NCI-H1436 (cell line): ENCODE measurements around the gene SLC25A28.
"Not testable (repeated sequence)": the region's sequence is repeated elsewhere in the genome, so short reads cannot be mapped to it uniquely, and the experiment has no call there.

Experiments
- DNase-seq: peaks from one replicate; lab custom pipeline; 2025; lab: John Stamatoyannopoulos, UW

Gene SLC25A28

DNA sequence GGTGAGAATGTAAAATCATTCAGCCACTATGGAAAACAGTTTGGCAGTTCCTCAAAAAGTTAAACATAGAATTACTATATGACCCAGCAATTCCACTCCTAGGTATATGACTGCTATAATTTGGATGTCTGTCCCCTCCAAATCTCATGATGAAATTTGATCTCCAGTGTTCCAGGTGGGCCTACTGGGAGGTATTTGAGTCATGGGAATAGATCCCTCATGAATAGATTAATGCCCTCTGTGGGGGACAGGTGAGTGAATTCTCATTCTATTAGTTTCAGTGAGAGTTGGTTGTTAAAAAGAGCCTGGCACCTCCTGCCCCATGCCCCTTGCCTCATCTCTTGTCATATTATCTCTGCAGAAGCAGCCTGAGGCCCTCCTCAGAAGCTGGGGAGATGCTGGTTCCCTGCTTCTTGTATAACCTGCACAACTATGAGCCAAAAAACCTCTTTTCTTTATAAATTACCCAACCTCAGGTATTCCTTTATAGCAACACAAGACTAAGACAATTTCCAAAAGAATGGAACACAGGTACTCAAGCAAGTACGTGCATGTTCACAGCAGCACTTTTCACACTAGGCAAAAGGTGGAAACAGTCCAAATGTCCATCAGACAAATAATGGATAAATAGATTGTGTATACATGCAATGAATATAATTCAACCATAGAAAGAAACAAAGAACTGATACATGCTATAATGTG is 8.8 kb upstream of the SLC25A28 start:
- no peak for DNase-seq

DNA sequence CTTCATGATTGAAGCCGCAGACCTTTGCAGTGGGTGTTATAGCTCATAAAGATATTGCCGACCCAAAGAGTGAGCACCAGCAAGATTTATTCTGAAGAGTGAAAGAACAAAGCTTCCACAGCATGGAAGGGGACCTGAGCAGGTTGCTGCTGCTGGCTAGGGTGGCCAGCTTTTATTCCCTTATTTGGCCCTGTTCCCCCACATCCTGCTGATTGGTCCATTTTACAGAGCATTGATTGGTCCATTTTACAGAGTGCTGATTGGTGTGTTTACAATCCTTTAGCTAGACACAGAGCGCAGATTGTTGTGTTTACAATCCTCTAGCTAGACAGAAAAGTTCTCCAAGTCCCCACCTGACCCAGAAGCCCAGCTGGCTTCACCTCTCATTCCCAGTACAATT is 4.9 kb upstream of the SLC25A28 start:
- DNase-seq, result not testable (repeated sequence)

DNA sequence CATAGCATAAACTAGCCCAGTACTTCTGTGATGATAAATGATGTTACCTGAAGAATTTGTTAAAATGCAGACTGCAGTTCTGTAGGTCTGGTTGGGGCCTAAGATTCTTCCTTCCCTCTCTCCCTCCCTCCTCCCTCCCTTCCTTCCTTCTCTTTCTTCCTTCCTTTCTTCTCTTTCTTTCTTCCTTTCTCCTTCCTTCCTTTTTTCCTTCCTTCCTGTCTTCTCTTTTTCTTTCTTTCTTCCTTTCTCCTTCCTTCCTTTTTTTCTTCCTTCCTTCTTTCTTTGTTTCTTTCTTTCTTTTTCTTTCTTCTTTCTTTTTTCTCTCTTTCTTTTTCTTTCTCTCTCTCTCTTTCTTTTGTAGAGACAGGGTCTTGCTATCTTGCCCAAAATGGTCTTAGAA is 3.7 kb upstream of the SLC25A28 start:
- no peak for DNase-seq

DNA sequence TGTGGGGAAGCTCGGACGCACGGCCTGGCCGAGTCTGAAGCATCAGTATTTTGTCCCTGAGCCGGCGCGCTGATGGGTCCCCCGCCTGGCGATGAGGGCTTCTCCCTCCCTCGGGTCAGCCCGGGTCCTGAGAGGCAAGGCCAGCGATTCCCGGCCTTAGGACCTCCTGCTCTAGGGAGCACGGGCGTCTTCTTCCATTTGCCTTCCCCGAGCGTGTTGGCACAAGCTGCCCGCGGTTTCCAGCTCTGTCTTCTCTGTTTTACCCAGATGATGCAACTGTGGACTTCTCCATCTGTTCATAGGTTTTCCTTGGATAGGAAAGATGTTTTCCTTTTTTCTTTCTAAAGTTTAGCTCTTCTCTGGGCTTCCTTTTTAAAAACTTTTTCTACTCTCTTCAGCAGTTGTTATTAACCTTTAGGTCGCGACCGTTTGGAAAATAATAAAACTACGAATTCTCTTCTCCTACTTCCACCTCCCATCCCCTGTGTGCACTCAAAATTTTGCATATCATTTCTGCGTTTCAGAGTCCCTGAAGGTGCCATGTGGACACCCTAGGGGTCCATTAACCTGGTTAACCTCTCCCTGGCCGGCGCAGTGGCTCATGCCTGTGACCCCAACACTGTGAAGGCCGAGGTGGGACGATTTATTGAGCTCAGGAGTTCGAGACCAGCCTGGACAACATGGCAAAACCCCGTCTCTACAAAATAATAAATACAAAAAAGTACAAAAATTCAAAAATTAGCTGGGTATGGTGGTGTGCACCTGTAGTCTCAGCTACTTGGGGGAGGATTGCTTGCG is 1.4 kb upstream of the SLC25A28 start:
- DNase-seq, result no peak

DNA sequence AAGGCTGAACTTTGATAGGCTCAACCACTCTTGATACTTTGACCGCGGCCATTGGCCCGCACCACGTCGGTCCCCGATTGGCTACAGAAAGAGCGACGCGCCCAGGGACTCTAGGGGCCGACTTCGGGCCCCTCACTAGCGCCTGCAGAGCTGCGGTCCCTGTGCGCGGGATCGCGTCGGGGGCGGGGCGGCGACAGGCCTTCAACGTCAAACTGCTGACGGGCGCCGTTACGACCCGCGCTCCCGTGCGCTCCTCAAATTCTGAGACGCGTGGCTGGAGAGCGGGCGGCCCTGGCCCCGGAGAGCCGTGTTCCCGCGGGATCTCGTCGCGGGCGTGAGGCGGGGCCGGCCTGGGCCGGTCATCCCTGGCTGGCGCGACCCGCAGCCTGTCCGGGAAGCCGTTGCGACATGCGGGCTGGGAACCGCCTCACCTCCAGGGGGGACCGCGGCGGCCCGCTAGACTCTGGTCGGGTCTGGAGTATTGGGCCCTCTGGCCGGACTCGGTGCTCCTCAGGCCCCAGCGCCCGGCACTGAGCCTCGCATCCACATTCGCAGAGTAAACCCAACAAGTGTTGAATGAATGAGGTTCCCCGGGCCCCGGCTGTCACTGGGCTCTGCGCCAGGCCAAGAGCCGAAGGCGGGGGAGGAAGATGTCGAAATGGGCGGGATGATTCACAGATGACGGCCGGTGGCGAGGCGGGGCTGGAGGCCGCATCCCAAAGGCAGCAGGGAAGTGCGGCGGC is 643 bp upstream of the SLC25A28 start:
- peak; percentile 81 for DNase-seq

DNA sequence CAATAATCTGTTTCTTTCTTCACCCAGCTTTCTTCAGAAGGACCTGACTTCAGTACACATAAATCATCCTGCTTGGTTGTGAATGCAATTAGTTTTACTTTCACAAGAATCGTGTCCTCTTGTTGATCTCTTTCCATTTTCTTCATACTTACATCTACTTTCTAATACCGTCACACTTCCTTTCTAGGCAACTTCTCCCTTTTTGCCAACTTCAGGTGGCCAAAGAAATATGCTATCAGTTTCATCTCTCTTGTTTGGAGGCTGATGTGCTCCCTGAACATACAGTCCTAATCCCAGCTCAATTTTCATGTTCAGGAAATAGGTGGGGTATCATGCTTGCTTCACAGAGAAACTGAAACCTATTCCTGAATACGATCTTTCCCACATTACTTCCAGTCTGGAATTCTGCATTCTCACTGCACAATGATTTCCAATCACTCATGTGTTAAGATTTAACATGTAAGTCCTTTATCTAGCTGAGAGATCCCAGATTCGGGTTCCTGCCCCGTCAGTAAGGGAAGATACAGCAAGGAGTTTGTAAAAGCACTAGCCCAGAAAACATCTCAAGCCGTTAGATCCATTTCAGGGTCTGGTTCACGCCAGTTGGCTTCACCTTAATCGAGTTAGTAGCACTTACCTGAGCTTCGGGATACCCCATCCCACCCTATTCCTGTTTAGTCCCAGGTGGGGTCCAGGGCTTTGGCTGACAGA is 994 bp downstream of the SLC25A28 start:
- no peak for DNase-seq

DNA sequence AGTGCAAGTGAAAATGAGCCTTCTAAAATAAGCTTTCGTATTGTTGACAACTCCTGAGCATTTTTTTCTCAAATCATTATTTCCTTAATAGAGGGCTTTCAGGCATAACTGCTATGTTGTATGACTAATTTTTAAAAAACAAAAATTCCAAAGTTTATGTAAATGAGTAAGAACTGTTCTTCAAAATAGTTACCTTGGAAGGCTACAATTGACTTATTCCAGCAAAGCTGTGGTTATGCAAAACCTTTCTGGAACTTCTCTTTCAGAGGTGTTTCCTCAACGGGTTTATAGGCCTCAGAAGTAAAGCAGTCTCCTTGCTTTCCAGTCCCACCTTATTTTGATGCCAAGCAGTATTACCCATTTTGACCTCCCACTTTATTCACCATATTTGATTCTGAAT is 2.5 kb downstream of the SLC25A28 start:
- DNase-seq, result no peak

DNA sequence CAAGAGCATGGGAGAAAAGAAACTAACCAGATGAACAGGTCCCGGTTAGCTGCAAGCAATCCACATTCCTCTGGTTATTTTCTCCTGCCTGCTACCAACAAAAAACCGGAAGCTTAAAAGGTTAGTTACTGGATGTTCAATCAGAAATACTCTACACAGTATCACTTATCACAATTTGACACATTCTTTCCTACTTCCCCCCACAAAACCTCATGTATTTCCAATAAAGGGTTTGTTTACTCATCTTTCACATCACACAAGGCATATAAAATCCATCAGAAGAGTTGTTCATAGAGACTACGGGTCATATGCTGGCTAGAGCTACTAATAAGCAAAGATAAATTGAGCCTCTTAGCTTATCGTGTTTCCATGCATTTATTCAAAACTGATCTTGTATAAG is 4.8 kb downstream of the SLC25A28 start:
- DNase-seq, result no peak

DNA sequence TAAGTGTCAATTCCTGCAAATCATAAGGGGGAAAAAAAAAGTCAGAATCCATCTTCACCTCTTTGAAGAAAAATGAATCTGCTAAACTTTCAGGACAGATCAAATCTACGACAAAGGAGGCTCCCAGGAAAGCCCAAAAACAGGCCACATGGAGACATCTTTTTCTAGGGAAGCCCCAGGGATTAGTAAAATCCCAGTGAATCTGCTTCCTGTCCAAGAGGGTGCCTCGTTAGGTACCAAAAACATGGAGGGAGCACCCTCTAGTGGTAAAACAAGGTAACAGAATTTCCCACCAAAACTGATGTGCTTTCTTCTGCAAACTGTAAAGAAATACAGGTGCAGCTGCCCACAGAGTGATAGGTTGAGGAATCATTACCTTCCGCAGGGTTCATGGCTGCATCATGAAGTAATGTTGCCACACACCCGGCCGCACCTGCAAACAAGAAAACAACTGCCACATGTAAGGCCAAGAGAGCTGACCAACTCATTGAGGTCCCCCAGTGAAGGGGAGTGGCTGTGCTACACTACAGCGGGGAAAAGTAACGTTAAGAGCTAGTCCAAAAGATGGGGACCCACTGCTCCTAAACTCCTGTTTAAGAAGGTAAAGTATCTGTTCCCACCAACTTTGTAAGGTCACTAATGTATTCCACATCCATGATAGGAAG is 7.9 kb downstream of the SLC25A28 start:
- peak; percentile 26 for DNase-seq

DNA sequence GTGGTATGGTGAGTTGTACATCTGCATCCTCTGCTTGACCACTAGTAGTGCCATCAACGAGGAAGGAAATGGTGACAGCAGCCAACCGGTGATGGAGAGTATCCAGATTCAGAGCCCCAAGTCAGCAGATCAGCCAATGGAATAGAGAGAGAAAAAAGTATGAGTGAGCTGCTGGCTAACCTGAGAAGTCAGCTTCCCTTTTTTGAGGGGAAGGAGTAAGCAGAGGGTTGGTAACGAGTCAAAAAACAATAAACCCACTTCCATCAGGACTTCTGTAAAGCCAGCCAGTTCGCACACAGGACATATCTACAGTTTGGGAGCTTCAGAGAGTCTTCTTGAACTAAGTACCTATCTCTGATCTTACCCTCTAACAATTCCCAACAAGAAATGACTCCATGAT is 8.9 kb downstream of the SLC25A28 start:
- no peak for DNase-seq

DNA sequence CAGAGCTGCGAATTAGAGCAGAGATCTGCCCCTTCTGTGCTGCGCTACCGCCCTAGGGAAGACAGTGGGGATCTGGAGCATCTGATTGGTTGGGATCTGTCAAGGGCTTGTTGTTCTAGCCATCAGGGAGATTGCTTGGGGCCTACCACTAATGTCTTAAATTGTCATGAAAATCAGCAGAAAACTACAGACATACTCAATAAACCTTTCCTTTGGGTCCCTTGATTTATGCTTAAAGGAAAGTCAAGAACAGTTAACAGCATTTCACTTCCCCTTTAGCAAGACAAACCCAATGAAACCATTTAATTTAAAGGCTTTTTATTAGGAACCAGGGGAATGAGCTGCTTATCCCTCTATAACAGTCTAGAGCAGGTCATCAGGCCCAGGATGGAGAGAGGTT is 10.0 kb downstream of the SLC25A28 start:
- DNase-seq, result no peak

DNA sequence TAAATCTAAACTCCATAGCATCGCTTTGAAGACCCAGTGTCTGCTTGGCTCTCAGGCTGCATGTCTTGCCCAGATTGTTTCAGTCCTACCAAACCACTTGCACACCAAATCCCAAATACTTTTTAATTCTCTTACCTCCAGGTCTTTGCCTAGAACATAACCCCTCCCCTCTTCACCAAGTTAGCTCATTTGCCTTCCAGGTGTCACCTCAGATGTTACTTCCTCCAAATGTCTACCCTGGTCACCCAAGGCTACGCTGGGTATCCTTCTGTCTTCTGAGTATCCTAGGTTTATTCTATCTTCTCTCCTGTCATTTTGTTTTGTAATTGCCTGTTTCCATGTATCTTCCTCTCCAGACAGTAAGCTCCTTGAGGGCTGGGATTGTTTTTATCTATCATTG is 11.1 kb downstream of the SLC25A28 start:
- no peak for DNase-seq

DNA sequence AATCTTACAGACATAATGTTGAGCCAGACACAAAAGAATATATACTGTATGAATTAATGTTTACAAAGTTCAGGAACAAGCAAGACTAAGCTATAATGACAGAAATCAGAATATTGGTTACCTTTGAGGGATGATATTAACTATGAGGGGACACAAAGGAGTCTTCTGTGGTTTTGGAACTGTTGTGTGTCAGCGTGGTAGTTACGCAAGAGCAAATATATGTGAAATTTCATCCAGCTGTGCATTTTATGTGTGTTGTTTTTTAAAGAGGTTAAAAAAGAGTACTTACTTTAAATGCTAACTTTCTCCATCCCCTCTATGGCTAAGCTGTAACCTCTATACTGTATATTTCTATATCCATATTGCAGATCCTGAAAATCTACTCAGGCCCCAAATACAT is 14.9 kb downstream of the SLC25A28 start:
- no peak for DNase-seq

DNA sequence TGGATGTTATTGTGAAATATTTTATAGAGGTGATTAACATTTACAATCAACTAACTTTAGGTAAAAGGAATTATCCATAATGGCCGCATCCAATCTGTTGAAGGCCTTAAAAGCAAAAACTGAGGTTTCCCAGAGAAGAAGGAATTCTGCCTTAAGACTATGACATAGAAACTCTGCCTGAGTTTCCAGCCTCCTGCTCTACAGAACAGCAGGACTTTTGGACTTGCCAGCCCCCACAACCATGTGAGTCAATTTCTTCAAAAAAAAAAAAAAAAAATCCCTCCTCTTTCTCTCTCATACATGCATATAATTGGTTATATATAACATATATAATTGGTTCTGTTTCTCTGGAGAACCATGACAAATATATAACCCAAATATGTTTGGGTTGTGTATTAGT is 15.4 kb downstream of the SLC25A28 start:
- no peak for DNase-seq

DNA sequence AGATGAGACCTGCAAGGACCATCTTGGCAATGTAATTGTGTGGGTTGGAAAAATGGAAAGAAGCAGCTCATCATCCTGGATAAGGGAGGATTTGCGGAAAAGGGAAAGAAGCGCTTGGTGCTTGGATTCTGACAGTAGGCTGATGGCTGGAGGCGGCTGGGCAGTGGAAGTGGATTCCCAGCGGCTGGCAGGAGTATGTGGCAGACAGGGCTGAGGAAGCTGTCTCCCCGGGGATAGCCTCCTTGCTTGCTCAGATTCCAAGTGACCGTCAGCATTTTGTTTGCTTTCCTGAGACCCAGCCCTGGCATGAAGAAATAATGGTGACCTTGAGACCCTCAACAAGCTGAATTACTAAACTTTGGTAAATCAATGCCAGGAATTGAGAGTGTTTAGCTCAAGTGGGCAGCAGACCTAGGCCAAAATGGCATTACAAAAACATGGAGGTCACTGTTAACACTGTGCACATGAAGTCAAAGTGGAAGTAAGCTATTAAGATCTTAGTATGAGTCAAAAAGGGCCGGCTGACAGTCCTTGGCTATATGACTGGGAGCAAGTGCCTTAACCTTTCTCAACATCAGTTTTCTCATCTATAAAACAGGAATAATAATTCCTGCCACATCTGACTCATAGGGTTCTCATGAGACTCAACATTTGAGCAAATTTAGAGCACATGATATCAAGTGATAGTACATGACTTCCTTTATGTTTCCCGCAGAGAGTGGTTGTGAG is 21.3 kb downstream of the SLC25A28 start:
- no peak for DNase-seq

DNA sequence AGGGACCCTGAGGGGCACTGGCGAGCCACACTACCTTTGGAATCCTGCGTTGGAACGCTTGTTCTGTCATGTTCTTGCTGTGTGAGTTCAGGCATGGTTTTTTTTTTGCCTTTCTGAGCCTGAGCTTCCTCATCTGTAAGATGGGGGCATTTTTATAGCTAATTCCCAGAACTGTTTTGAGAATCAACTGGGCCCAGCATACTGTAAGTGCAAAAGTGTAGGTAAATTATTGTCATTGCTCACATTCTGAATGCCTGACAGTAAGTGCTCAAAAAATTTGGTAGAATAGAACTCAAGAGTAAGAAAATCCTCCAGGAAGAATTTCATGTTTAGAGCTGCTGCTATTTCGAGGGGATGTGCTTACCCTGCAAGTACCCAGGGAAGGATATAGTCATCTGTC is 22.2 kb downstream of the SLC25A28 start:
- DNase-seq, result no peak

DNA sequence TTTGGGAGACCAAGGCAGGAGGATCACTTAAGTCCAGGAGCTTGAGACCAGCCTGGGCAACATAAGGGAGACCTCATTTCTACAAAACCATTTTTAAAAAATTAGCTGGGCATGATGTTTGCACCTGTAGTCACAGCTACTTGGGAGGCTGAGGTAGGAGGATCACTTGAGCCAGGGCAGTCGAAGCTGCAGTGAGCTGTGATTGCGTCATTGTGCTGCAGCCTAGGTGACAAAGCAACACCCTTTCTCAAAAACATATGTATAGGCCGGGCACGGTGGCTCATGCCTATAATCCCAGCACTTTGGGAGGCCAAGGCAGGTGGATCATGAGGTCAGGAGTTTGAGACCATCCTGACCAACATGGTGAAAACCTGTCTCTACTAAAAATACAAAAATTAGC is 23.5 kb downstream of the SLC25A28 start:
- not testable (repeated sequence) for DNase-seq

DNA sequence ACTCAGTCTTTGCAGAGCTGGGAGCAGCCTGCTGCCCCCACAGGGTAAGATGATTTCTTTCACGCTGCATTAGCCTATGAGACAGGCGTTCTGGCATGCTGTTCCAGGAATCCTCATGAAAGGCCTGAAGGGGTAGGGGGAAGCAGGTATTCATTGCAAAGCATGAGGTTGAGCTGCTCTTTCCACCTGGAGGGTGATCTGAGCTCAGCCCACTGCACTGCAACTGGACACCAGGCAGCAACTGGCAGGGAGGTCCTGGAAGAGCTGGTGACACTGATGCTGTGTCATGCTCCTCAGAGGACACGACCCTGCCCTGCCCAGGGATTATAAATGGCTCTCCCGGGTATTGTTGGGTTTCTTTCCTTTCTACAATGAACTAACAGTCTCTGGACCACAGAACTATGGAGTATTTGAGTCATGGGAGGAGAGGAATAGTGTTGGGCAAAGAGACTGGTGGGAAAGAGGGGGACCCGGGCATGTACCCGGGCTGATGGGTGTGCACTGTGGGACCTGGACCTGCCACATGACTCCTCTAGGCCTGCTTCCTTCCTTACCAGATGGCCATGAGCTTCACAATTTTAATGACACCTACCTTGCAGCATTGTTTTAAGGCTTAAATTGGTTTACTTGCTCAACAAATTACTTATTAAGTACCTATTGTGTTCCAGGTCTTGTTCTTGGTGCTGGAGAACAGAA is 24.3 kb downstream of the SLC25A28 start:
- no peak for DNase-seq

DNA sequence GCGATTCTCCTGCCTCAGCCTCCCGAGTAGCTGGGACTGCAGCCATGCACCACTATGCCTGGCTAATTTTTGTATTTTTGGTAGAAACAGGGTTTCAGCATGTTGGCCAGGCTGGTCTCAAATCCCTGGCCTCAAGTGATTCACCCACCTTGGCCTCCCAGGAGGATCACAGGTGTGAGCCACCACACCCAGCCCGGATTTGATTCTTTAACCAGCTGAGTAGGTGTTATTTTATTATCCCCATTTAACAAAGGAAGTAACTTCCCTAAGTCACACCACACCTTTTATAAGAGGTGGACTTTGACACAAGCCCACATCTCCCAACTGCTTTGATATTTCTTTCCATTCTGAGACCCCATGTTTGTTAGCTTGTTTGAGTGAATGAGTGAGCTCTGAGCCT is 25.0 kb downstream of the SLC25A28 start:
- DNase-seq, result no peak

DNA sequence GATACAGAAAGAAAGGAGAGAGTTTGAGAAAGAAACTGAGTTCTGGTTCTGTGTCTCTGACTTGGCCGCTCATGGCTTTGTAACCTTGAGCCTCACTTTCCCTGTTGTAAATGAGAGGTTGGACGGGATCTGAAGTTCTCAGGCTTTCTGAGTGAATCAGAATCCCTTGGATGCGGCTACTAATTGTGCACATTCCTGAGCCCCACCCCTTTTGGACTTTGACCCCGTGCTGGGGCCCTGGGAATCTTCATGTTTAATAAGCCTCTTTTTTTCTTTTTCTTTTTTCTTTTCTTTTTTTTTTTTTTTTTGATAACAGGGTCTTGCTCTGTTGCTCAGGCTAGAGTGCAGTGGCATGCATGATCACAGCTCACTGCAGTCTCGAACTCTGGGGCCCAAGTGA is 26.9 kb downstream of the SLC25A28 start:
- no peak for DNase-seq

DNA sequence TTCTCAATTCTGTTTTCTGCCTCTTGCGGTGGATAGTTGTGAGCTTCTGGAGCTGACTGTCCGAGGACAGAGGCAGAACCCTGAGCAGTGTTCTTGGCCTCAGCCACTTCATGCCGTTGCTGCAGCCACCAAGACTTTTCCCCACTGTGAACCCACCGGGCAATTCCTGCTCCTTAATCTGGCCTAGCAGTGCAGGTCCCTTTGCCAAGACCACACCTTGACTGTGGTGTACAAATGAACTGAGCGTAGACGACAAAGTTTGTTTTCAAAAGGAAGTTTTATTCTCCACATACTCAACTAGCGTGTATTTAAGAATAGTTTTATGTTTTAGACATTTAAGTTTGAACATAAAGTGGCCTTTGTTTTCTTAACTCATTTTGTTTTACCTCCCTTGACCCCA is 29.4 kb downstream of the SLC25A28 start:
- no peak for DNase-seq
